Measurements from ENCODE around the gene DNAJC4.

GRCh38 chr11:64198511-64198910 lies 31.8 kb upstream of the DNAJC4 start:
- TF ChIP-seq GATA2 (IDR thresholded peaks at IDR 0.05; ENCODE audit: low read depth, low read length) (no peak), GATA3 (IDR thresholded peaks at IDR 0.05; ENCODE audit: low read depth, low read length) (no peak)

Measured in SH-SY5Y (cell line).